HG02610 (cell line): Measurements from ENCODE around the gene EFNA3.
"Not testable (repeated sequence)": the region's sequence is repeated elsewhere in the genome, so short reads cannot be mapped to it uniquely, and the experiment has no call there.

Experiments
- ATAC-seq: cut with Tn5 transposase; IDR thresholded peaks from one replicate; pipeline ENCODE4 v1.9.1; 2021; ENCODE audit warnings: mild to moderate bottlenecking, moderate library complexity; ENCODE audit not compliant: unreplicated experiment

EFNA3 gene

DNA sequence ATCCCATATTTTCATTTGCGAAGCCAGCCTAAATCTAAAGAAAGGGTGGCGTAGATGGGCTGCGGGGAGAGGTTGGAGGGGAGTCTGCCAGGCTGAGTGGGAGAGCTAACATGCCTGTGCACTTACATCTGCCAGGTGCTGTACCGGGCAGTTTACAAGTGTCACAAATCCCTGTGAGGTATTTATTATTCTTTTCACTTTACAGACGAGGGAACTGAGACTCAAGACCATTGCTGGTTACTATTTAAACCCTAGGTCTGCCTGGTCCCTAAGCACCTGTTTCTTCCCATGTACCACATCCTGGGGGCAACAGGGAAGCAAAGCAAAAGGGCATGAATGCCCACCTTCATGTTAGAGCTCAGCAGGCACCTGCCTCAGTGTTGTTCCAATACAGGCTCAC is 29.7 kb downstream of the EFNA3 start:
- ATAC-seq: no peak

GRCh38 chr1:155110381-155110780 is 31.7 kb downstream of the EFNA3 start:
- no peak for ATAC-seq

DNA sequence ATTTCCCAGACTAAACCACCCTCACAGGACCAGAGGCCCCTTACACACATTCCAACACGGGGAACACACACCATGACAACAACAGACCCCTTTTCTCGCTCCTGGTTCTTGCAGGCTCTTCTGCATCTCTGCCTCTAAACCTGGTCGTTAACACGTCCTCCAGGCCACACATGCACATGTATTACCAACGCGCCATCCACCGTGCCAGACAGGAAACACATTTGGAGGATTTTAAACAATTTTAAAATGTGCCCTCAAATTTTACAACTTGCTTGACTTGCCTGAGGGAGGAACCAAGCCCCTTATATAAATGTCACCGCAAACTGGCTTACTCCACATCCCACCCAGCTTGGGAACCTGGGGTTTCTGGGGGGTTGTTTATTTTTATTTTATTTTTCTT is 32.2 kb downstream of the EFNA3 start:
- no peak for ATAC-seq

GRCh38 chr1:155113450-155113980 is 34.9 kb downstream of the EFNA3 start:
- no peak for ATAC-seq

DNA sequence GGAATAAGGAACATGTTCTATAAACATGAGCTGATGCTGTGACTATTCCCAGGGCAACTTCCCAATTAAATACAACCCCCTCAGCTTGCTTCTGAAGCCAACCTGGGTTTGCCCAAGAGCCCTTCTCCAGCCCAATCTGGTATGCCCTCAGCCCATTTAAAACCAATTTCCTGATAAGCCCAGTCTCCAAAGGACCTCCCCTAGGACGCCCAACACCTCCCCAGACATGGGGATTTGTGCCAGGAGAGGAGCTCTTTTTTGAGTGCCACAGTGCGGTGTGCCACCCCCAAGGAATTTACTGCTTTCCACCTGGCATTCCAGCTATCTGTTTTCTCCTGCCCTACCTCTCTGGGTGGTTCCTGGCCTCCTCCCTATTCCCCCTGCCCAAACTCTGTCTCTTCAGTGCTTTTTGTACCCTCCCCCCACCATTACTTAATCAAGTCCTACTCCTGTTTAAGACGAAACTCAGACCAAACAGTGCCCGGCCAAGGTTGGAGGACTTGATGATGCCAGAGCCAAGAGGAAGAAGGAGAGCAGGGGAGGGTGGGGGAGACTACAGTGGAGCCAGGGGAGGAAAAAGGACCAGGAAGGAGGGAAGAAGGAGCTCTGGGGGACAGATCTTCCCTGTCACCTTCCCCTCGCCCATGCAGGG is 37.6 kb downstream of the EFNA3 start:
- no peak for ATAC-seq

DNA sequence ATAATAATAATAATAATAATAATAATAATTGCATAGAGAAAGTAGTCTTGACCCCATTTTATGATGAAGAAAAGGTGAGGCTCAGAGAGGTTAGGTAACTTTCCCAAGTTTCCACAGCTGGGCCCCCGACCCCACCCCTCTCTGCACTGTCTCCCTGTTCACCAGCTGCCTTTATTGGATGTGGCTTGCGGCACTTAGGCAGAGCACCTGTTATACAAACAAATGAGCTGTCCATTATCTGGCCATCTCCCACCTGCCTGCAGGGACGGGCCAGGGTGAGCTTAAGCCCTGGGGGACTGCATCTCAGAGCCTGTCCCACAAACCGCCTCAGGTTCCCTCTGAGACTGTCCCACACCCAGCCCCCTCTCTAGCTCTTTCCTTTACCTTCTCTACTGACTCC is 39.0 kb downstream of the EFNA3 start:
- ATAC-seq: no peak

GRCh38 chr1:155118090-155118489 is 39.5 kb downstream of the EFNA3 start:
- ATAC-seq: not testable (repeated sequence)

GRCh38 chr1:155120253-155120652 is 41.6 kb downstream of the EFNA3 start:
- ATAC-seq: no peak

- no peak for ATAC-seq
Measured at GRCh38 chr1:155121249-155121648, 42.6 kb downstream of the EFNA3 start.

DNA sequence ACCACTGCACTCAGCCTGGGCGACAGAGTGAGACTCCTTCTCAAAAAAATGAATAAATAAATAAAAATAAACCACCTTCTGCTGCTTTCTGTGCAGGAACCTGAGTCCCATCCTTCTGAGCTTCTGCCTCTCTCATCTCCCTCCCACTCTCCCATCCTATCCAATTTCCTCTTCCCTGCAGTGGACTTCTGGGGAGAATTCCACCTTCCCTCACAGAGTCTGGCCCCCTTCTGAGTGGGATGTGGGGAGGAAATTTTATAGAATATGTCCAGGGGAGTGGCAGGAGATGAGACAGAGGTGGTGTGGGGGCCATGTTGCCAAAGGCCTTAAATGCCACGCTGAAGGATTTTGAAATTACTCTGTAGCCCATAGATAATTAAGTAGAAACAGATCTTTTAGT is 43.7 kb downstream of the EFNA3 start:
- no peak for ATAC-seq

- ATAC-seq: no peak
Measured at GRCh38 chr1:155123801-155124200, 45.2 kb downstream of the EFNA3 start.

DNA sequence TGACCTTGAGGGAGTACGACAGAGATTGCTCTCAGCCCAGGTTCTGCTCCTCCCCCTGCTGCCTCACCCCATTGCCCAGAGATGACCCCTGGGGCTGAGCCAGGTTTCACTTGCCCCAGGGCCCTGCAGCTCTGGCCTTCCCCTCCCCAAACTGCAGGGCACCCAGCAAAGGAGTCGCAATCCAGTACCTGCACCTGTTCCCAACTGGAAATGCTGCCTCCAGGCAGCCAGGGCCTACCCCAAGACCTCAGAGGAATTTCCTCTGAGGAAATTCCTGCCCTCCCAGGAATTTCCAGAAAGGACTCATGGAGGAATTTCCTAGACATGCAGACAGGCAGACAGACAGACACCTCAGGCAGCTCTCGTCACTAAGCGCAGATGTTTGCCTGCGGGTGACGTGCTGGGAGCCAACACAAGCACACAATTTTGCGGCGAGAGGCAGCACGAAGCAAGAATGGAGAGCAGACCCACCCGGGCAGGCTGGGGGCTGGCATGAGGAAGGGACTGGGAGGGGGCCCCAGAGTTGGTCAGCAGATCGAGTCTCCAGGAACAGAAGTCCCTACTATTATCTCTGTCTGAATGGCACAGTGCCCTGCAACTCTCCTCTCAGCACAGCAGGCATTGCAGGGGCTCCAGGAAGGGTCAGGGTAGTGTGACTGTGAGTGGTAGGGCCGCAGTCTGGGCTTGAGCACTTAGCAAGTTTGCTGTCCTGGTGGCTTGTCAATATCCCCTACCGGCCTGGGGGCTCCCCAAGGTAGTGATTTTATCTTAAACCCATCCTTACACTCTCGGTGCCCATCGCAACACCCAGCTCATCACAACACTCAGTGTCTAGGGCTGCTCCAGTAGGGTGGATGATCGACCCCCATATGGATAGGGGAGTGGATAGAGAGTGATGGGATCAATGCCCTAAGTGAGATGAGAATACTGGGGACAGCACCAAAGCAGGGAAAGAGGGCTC is 46.1 kb downstream of the EFNA3 start:
- no peak for ATAC-seq

- ATAC-seq: no peak
Measured at GRCh38 chr1:155125511-155125945, 46.9 kb downstream of the EFNA3 start.

DNA sequence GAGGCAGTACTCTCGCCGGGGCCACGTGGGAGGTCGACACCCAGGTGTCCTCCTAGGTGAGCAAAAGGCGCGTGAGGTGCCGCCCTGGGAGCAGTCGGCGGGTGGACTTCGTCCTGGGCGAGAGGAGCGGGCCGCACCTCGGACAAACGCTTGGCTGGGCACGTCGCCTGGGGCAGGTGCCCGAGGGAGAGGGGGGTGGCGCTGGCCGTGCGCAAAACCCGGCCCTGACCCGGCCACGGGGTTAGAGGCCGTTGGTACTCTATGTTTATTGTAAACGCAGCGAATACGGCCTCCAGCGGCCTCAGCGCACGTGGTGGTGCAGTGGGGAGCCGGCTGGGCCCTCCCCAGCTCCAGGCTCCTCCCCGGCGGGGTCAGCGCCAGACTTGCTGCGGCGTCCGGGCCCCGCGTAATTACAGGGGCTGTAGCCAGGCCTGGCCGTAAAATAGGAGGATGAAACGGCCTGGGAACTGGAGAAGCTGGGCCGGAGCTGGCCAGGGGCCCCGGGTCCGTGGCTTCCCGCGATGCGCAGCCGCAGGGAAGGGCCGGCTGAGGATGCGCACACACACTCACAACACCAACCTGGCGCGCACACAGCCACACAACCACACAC is 47.4 kb downstream of the EFNA3 start:
- ATAC-seq: no peak

DNA sequence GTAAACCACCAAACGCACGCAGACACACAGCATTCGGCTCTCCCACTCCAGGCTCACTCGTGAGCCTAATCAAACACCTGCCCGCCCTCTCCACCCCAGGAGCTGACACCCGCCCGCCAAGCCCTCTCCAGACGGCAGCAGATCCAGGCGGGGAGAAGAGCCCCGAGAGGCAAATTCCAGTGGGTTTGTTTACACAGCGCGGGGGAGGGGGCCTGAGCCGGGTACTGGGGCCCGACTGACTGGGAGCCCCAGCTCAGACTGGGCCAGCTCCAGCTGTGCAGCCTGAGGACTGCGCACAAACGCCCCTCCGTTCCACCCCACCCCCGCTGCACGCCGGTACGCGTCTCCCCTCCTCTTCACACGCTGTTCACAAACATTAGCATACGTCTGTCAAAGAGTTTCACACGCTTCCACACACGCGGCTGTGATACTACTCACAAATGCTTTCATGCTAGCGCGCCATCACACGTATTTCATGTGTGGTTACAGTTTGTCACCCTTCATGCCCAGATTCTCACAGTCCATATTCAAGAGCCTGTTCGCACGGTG is 48.0 kb downstream of the EFNA3 start:
- no peak for ATAC-seq

- ATAC-seq: no peak
Measured at GRCh38 chr1:155127105-155127966, 48.7 kb downstream of the EFNA3 start, which contains the start of gene EFNA1. Gene EFNA1 (plus strand): TSS chr1:155127876. CDS start chr1:155127978, 102 bp downstream.

DNA sequence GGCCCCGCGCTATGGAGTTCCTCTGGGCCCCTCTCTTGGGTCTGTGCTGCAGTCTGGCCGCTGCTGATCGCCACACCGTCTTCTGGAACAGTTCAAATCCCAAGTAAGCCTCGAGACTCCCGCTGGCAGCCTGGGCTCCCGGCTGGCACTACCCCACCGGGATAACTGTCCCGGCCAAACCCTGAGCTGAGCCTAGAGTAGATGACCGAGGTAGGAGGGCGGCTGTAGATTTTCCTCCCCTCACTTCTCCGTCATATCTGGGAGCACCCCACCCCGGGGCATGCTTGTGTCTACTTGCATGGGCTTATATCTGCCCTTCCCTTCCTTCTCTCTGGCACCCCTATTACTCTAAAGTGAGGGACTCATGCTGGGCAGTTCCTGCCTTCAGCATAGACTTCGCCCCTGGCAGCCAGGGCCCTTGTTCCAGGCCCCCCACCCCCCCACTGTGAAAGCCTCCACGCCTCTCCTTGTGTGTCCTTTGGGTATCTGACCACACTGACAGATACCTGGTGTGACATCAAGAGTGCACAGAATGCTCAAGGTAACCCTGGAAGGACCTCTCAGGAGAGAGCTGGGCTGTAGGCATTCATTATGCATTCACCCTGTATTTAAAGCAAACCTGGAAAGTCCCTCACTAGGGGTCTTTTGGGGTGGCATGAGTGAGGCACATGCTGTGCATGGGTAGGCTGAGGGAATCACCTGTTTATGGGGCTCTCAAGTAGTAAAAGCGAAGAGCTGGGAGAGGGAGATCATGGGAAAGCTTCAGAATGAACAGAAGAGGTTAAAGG is 49.5 kb downstream of the EFNA3 start:
- ATAC-seq: no peak

DNA sequence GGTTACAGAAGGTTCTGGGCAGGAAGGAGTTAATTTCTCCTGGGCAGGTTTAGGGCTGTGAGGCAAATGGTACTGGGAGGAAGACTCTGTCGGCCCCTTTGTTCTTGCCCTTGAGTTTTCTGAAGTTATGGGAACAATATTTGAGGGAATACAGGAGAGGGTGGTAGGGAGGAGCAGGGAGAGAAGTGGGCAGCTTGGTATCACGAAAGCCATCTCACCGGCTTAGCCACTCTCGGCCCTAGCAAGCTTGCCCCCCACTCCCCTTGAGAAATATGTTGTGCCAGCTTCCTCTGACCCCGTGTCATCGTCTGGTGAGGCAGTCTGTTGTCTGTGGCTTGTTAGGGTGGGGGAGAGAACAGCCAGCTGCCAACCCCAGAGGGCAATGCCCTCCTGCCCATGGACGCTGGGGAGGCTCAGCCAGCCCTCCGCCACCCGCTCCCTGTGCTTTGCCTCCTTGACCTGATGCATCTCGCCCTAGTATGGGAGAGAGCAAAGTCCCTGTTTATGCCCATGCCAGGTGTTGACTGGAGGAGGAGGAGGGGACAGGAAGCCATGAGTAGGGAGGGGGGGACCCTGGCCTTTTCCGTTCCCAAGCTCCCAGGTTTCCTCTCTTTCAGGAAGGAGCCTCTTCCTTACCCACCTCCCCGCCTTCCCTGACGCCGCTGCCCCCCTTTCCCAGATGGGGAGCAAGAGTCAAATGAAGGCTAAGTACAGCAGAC is 50.3 kb downstream of the EFNA3 start:
- ATAC-seq: no peak
